Bone marrow (tissue), 2 donors: ENCODE measurements around the gene GSAP.

Experiments used
- DNase-seq, 2 donors: peaks; one replicate each; lab custom pipeline; 2025; lab: John Stamatoyannopoulos, UW

The GSAP gene

DNA sequence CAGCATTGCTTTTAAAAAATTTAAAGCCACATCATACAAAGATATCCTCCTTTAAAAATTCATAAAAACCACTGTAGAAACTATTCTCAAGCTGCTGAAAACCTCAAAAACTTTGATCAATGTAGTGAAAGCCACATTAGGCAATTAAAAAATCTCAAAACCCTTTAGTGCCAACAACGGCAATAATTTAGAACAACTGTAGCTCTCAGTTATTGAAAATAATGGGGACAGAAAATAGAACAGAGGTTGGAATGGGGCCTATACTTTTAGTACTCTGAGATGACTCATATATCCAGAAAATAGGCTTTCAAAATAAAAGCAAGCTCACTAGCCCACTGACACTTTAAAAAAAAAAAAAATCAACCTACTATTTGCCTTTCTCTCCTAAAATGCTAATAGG is 87.5 kb downstream of the GSAP start:
- DNase-seq: no peak

- no peak for DNase-seq
These were observed 88.1 kb downstream of the GSAP start for GRCh38 chr7:77327932-77328628.

DNA sequence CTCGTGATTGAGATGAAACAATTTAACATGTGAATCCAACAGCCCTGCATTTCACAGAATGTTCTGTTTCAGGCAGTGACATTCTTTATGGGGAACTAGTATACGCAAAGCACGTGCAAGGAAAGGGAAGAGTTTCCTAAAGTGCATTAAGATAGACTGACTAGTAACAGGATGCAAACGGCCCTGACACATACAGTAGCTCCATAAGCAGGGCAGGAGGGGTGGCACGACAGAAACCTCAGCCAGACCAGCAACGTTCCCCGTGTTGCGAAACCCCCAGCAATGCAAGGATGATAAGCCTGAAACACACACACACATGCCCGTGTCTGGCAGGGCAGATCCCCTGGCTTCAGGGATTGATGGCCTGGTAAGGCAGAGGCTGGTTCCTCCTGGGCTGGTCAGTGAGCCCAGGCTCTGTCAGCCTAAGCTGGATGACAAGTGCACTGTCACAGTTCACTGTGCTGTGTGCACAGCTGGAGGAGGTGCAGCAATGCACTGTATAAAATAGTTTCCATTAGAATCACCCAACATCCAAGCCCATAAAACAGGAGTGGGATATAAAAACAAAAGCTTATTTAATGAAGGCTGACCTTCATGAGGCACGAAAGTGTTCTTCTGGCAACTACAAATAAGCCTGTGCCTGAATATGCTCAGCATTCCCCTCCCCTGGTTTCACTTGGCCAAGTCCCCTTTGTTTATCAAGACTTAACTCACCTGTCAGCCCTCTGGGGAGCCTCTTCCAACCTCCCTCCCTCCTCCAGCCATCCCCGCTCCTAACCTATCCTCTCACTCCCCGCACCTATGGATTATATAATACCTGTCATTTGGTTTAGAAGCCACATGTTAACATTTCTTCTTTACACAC is 88.8 kb downstream of the GSAP start:
- DNase-seq: peak; percentile 42 to 58

DNA sequence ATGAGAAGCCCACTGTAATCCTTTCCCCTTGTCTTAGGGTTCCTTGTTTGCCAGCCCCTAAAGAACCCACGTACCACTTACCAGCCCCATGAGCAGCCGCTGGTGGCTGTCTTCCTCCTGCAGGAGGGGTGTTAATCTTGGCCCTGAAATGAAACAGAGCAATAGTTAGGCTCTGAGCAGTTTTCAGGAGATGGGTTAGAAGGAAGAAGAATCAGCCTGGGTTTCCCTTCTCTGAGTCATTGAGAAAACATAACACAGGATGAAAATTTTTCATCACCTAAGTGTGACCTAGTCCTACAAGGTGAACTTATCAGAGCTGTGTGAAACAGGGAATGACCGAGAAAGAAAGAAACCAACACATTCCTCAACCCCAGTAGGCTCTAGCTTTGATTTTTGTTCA is 90.0 kb downstream of the GSAP start:
- no peak for DNase-seq

- no peak for DNase-seq
These were observed 94.8 kb downstream of the GSAP start for GRCh38 chr7:77321300-77321699.

- no peak for DNase-seq
These were observed 95.4 kb downstream of the GSAP start for GRCh38 chr7:77320714-77321113.

DNA sequence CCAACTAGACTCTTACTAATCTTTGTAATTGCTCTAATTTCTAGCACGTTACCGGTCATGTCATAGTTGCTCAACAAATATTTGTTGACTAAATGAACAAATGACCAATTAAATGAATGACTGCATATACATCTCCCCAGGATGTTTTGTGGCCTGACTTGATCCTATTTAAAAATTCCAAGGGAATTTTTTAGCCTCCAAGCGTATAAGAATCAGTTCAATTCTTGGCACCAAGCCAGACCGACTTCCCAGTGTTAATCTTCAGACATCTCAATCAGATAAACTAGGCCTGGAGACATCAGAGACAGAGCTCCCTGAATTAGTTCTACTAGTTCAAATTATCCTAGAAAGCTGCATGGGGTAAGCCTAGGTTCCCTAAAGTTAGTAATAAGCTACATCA is 96.0 kb downstream of the GSAP start:
- no peak for DNase-seq

DNA sequence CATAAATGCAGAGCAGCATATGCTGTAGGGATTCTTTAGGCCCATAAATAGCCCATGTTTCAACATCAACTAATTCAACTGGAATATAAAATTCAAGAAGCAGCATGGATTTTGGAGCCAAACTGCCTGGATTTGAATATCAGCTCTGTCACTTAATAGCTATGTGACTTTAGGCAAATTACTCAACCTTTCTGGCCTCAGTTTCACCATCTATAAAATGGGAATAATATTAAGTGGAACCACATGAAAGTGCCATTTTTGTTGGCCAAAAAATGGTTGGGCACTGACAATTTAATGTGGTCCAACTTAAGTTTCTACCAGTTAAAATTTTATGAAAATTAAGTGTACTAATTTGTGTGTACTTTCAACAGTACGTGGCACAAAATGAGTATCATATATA is 98.1 kb downstream of the GSAP start:
- DNase-seq: no peak

DNA sequence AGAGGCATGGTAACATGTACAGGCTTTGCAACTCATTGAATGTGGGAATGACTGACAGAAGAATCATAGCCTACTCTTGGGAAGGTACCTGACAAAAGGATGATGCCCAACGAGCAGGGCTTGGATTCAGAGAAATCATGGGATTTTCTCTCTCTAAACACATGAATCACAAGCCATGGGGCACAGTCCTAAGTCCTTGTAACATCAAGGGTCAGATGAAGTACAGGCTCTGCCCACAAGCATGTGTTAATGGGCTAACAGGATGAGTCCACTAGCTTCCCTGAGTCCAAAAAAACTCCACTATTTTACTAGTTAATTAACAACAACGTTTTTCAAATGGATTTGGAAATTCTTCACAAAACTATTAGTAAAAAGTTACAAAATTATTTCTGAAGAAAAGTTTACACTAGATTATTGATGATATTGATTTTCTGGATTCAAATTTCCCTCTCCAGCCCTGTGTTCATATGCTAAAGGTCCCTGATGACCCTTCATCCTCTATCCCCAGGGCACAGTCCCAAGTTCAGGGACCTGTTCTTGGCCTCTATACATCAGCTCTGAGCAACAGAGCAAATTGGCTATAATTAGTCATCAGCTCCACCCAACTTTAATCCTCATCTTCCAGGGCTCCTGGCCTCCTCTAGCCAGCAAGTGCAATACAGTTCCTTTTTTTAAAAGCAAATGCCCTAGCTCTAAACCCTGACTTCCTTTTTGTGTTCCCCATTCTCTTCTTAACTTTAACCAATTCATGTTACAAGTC is 99.8 kb downstream of the GSAP start:
- peak in 1 of 2 donors; percentile 60 for DNase-seq

- DNase-seq: no peak
These were observed 101.0 kb downstream of the GSAP start for GRCh38 chr7:77315182-77315591.

DNA sequence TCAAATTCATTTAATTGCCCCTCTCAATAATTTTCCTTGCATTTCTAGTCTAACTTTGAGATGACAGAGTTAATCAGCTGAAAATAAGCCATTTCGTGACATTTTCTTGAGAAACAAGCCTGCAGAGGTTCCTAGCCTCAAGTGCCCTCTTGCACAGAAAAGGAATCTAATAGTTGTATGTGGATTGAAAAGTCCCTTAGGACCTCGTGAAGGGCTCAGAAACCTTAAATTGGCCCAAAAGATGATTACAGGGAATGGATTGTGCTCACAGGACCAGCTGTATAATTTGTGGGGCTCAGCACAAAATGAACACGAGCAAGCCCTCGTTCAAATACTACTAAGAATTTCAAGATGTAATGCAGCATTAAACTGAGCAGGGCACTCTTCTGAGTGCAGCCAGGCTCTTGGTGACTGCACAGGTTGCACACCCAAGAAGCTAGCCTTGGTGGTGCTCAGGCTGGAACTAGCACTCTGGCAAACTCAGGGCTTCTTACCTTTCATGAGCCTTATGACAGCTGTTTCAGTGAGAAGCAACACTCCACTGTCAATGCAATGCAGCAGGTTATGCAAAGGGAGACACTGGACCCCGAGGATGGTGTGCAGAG is 102.2 kb downstream of the GSAP start:
- DNase-seq: no peak

DNA sequence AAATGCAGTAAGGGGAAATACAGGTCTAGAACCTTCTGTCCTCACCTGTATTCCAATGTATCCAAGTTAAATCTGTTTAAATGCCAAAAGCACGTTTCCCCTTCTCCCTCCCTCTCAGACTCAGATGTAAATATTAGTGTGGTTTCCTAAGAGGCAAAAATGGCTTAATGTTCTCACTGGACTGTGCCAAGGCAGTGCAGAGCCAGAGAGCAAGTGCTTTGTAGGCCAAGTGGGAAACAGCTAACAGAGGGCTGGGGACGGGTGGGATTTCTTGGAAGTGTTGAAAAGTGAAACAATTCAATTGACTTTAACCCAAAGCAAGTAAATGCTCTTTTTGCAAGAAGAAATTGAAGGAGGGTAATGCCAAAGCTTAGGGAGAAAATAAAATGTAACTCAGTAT is 103.1 kb downstream of the GSAP start:
- no peak for DNase-seq

- DNase-seq: no peak
These were observed 105.2 kb downstream of the GSAP start for GRCh38 chr7:77310982-77311381.

DNA sequence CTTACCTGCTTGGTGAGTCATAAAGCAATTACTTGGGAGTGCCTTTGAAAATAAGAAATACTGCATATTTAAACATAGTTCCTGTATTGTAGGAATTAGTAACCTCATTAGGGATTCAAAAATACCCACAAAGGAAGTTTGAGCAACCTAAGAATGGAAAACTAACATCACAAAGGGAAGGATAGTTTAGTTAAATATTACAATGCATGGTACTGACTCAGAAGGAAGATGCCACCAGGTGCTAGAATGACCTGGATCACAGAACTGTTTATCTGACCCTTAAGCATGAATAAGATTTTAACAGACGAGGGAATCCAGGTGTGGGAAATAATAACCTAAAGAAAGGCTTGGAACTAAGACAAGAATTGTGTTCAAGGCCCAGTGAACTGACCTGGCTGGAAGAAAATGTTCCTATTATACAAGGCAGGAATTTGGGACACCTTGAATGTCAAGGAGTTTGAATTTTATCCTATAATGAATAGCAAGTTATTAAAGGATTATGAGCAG is 106.4 kb downstream of the GSAP start:
- DNase-seq: no peak

DNA sequence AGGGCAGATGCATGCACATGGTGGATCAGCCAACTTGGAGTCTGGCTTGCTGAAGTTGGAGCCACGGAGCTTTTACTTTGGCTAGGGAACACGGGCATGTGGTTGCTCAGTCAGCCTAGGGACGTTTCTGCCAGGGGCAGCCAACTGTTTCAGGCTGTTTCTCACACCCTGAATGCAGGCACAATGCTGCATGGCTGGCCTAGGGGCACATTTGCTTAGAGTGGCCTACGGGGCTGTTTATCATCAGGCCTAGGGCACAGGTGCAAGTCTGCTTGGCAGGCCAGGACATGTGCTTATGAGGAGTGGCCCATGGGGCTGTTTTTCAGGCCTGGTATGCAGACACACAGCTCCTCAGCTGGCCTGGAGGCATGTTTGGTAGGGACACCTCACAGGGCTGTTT is 107.4 kb downstream of the GSAP start:
- no peak for DNase-seq

DNA sequence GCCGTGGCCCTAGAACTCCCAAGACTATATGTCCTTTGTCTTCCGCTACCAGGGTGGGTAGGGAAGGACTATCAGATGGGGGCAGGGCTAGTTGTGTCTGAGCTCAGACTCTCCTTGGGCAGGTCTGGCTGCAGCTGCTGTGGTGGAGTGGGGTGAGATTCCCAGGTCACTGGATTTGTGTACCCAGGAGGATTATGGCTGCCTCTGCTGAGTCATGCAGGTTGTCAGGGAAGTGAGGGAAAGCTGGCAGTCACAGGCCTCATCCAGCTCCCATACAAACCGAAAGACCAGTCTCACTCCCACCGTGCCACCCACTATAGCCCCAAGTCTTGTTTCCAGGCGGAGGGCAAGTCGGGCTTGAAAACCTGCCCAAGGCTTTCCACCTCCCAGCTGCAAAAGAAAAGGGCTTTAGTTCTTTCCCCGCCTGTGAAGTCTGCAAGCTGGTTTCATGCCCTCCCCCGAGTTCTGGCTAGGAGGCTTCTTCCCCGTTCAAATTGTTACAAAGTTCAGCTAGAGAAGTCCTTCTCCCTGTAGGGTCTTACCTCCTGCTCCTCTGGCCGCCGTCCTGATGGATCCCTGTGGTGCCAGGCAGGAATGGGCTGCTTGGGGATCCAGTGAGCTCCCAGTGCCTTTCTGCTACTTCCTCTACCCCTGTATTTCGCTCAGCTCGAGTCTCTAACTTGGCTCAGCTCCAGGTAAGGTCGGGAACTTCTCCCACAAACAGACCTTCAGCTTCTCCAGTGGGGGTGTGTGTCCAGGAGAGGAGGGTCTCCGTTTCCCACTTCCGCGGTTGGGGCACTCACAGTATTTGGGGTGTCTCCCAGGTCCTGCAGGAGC is 109.7 kb downstream of the GSAP start:
- no peak for DNase-seq

GRCh38 chr7:77295549-77295948 is 120.6 kb downstream of the GSAP start:
- no peak for DNase-seq

DNA sequence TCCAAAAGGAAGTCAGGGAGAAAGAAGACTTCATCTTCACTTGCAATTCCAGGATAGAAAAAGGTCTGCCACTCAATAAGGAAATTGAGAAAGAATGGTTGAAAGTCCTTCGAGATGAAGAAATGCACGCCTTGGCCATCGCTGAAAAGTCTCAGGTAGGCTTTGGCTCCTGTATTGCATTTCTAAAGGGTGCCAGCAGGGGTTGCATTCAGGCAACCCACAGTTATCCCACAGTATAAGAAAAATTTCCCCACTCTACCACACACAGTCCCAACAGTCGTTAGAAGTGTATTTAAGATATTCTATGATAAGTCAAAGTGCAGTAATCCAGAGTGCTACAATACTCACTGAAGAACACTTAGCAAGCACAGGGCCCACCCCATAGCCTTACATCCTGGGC is 123.1 kb downstream of the GSAP start:
- DNase-seq: no peak

- DNase-seq: no peak
These were observed 125.7 kb downstream of the GSAP start for GRCh38 chr7:77290425-77290824.

DNA sequence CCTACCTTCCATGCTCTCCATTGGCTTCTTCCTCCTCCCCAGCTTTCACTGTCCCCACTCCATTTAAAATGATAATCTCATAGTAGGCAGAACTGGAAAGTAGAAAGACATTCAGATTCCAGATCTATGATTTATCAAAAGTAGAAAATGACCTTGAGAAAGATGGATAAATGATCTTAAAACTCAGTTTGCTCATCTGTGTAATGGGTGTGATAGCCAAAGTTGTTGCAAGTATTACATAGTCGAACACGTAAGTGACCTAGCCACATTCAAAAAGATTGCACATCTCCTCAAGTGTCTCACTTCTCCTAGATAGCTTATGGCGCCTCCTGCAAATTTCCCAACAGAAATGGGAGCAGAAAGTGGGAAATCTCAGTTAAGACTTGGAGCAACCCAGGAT is 126.8 kb downstream of the GSAP start:
- DNase-seq: no peak

DNA sequence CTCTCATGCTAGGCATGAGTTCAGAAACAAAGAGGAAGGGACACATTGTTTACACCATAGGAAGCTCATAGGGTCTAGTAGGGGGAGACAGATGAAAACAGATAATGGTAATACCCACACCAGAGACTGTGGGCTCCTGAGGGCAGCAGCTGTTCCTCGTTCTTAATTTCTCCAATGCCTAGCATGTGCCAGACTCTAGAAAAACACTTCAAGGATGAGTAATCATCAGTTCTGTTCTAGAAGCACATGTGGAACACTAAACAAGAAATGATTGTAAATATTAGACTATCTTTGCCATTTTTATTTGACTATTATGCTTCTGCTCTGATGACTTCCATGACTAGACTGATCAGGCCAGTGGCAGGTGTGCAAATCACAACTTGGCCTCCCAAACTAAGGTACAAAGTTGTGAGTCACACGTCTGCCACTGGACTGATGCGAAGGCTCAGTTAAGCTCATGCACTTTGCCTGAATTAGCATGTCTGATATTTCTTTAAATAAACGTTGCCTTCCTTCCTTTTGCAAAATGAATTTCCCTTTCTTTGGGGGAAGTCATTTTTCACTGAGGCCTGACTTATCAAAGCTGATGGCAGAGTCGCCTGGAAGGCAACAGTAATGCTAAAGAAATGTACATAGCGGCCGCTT is 127.4 kb downstream of the GSAP start:
- DNase-seq: no peak
